Hepatocyte (in vitro differentiated cells): Measurements from ENCODE around the gene FILIP1L.

Experiments used
- CTCF ChIP-seq: fragments of 200-600 bp; sonication (generic); IDR thresholded peaks from 2 replicates; pipeline ENCODE4 v1.5.1; 2016; ENCODE audit warnings: antibody characterized with exemption, mild to moderate bottlenecking; ENCODE audit not compliant: poor library complexity
- EZH2 ChIP-seq: fragments of 200-600 bp; sonication (generic); IDR thresholded peaks from 2 replicates; pipeline ENCODE4 v1.6.1; 2016; ENCODE audit warnings: antibody characterized with exemption, mild to moderate bottlenecking, borderline replicate concordance
- EZH2phosphoT487 ChIP-seq: fragments of 200-600 bp; sonication (generic); IDR thresholded peaks from one replicate; pipeline ENCODE4 v1.6.1; 2018; ENCODE audit warnings: antibody characterized with exemption, mild to moderate bottlenecking, low read depth, moderate library complexity; ENCODE audit not compliant: unreplicated experiment, severe bottlenecking

- TF ChIP-seq CTCF (no peak), EZH2 (no peak), EZH2phosphoT487 (no peak)
Observed at GRCh38 chr3:99845331-99845730, 269.0 kb downstream of the FILIP1L start.
